GM23338 (cell line): ENCODE measurements around the gene PPP2R2D. TPM values are rescaled to one million over a fixed set of nuclear protein-coding genes. Genes with fewer than 3 reads are reported as not detected.

Experiments
- ATAC-seq: fragments of 200-7000 bp; cut with Tn5 transposase; 3 replicates; pipeline ENCODE4 v1.9.1; 2020
- DNase-seq: peaks from one replicate; pipeline ENCODE4 v3.0.0-alpha.2; 2015; ENCODE audit warnings: low spot score
- H2AFZ ChIP-seq: fragments of 200-600 bp; sonication (generic); 2 replicates; pipeline ENCODE4 v1.8.0; 2016; ENCODE audit warnings: antibody characterized with exemption, mild to moderate bottlenecking, moderate library complexity
- H3F3A ChIP-seq: fragments of 200-600 bp; sonication (generic); replicated peaks from 2 replicates; pipeline ENCODE4 v1.8.0; 2017; ENCODE audit warnings: antibody characterized with exemption, mixed run types, low read depth
- H3K27ac ChIP-seq: fragments of 200-600 bp; sonication (generic); 2 replicates; pipeline ENCODE4 v1.6.1; 2016; ENCODE audit warnings: low read depth
- H3K27me3 ChIP-seq: fragments of 200-600 bp; sonication (generic); 2 replicates; pipeline ENCODE4 v1.8.0; 2016; ENCODE audit warnings: mild to moderate bottlenecking, mixed run types, moderate library complexity; ENCODE audit not compliant: insufficient read depth
- H3K36me3 ChIP-seq: fragments of 200-600 bp; sonication (generic); 2 replicates; pipeline ENCODE4 v1.8.0; 2016; ENCODE audit warnings: mild to moderate bottlenecking; ENCODE audit not compliant: insufficient read depth
- H3K4me1 ChIP-seq: fragments of 200-600 bp; sonication (generic); 2 replicates; pipeline ENCODE4 v1.8.0; 2016; ENCODE audit warnings: mild to moderate bottlenecking, moderate library complexity; ENCODE audit not compliant: insufficient read depth
- H3K4me2 ChIP-seq: fragments of 200-600 bp; sonication (generic); 2 replicates; pipeline ENCODE4 v1.7.1; 2017; ENCODE audit warnings: mixed run types
- H3K4me3 ChIP-seq: fragments of 200-600 bp; sonication (generic); 2 replicates; pipeline ENCODE4 v1.6.1; 2016; ENCODE audit warnings: mixed run types
- H3K79me2 ChIP-seq: fragments of 200-600 bp; sonication (generic); replicated peaks from 2 replicates; pipeline ENCODE4 v1.8.0; 2017; ENCODE audit warnings: mild to moderate bottlenecking; ENCODE audit not compliant: insufficient read depth
- H3K9me2 ChIP-seq: fragments of 200-600 bp; sonication (generic); 2 replicates; pipeline ENCODE4 v1.8.0; 2017; ENCODE audit not compliant: insufficient read depth
- H4K20me1 ChIP-seq: fragments of 200-600 bp; sonication (generic); replicated peaks from 2 replicates; pipeline ENCODE4 v1.8.0; 2017; ENCODE audit warnings: mild to moderate bottlenecking; ENCODE audit not compliant: insufficient read depth
- H3K27ac Mint-ChIP-seq: 2 replicates; pipeline ENCODE4 v1.8.0; 2020; ENCODE audit warnings: inconsistent platforms, mild to moderate bottlenecking, moderate library complexity, mixed read lengths
- H3K27me3 Mint-ChIP-seq: 3 replicates; pipeline ENCODE4 v1.8.0; 2022; ENCODE audit warnings: low read depth, mild to moderate bottlenecking, moderate library complexity, mixed read lengths, inconsistent platforms; ENCODE audit not compliant: insufficient read depth, poor library complexity
- H3K36me3 Mint-ChIP-seq: 3 replicates; pipeline ENCODE4 v1.8.0; 2021; ENCODE audit warnings: low read depth, mild to moderate bottlenecking, inconsistent platforms, moderate library complexity, mixed read lengths
- H3K4me1 Mint-ChIP-seq: 3 replicates; pipeline ENCODE4 v1.8.0; 2020; ENCODE audit warnings: mild to moderate bottlenecking, inconsistent platforms, mixed read lengths
- H3K4me3 Mint-ChIP-seq: 3 replicates; pipeline ENCODE4 v1.8.0; 2021; ENCODE audit warnings: moderate library complexity, mild to moderate bottlenecking, inconsistent platforms, mixed read lengths
- H3K9me3 Mint-ChIP-seq: 3 replicates; pipeline ENCODE4 v1.8.0; 2020; ENCODE audit warnings: moderate library complexity, mild to moderate bottlenecking, inconsistent platforms, mixed read lengths
- CTCF ChIP-seq, 2 experiments: fragments of 200-600 bp in 1 of 2; sonication (generic) in 1 of 2; conservative IDR thresholded peaks; 2 replicates each; pipeline versions ENCODE4 v1.5.1 to v1.6.1; 2016 to 2017; ENCODE audit warnings: antibody characterized with exemption in 2 of 2, low read depth in 2 of 2, mild to moderate bottlenecking in 2 of 2, moderate library complexity in 1 of 2
- EZH2phosphoT487 ChIP-seq: fragments of 200-600 bp; sonication (generic); IDR thresholded peaks from one replicate; pipeline ENCODE4 v1.8.1; 2018; ENCODE audit warnings: antibody characterized with exemption; ENCODE audit not compliant: unreplicated experiment
- JUNB ChIP-seq: IDR thresholded peaks from one replicate; pipeline ENCODE4 v1.6.1; 2016; ENCODE audit warnings: antibody characterized with exemption; ENCODE audit not compliant: unreplicated experiment
- REST ChIP-seq: IDR thresholded peaks from one replicate; pipeline ENCODE4 v1.6.1; 2018; ENCODE audit warnings: antibody characterized with exemption; ENCODE audit not compliant: unreplicated experiment
- STAT1 ChIP-seq: IDR thresholded peaks from one replicate; pipeline ENCODE4 v1.6.1; 2016; ENCODE audit warnings: antibody characterized with exemption; ENCODE audit not compliant: unreplicated experiment
- ZNF114 ChIP-seq: fragments of 250-450 bp; sonication (Bioruptor Pico); IDR thresholded peaks from 2 replicates; pipeline ENCODE4 v1.5.0; 2020; ENCODE audit warnings: mild to moderate bottlenecking, moderate library complexity
- polyA plus RNA-seq: library from polyadenylated mRNA; unstranded; fragments of >200 nt; fragmentation: Nextera tagmentation; extraction: Ambion mirVana; gene quantifications from 2 replicates; pipeline ENCODE4 v1.2.1, GENCODE V29; 2016
- total RNA-seq: library from RNA; depleted of rRNA; stranded (reverse); fragments of >200 nt; shearing (Covaris generic); gene quantifications from 2 replicates; pipeline ENCODE4 v1.2.3, GENCODE V29; 2014

PPP2R2D gene
- total and polyA plus RNA-seq, 2 experiments from 2014 or later, result 28.8 to 33.7 TPM

GRCh38 chr10:131855461-131856401, 45.1 kb upstream of the PPP2R2D start:
- no peak for DNase-seq
- H3K27ac Mint-ChIP-seq, result no peak overlapping the region
- no peak overlapping the region for H3K4me3 Mint-ChIP-seq

GRCh38 chr10:131856441-131857094, 44.2 kb upstream of the PPP2R2D start:
- H3K4me1 ChIP-seq, result no peaks in the 10 kb centered on the region
- Mint-ChIP-seq H3K36me3 (no peaks in the 10 kb centered on the region), H3K4me3 (no peak overlapping the region), H3K27me3 (peaks cover 12% of the 10 kb centered on the region), H3K4me1 (no peaks in the 10 kb centered on the region), H3K27ac (peak overlapping the region; percentile 70; the same call in 1 of the 2 replicates), H3K9me3 (no peaks in the 10 kb centered on the region)
- no peaks in the 10 kb centered on the region for H3K27me3 ChIP-seq
- no peak for DNase-seq
- H3K27ac ChIP-seq, result no peak overlapping the region
- no peaks in the 10 kb centered on the region for H3K79me2 ChIP-seq
- no peak overlapping the region for H2AFZ ChIP-seq
- no peak overlapping the region for H3K4me3 ChIP-seq
- no peak for ATAC-seq
- no peaks in the 10 kb centered on the region for H4K20me1 ChIP-seq
- TF ChIP-seq REST (no peak), EZH2phosphoT487 (no peak)
- no peak overlapping the region for H3K4me2 ChIP-seq
- no peaks in the 10 kb centered on the region for H3K9me2 ChIP-seq
- H3F3A ChIP-seq, result no peaks in the 10 kb centered on the region
- H3K36me3 ChIP-seq, result no peaks in the 10 kb centered on the region

More at GRCh38 chr10:131855461-131856401, 45.1 kb upstream of the PPP2R2D start:
- H3K9me2 ChIP-seq, result no peaks in the 10 kb centered on the region
- H3K27ac ChIP-seq, result no peak overlapping the region
- no peak for TF ChIP-seq JUNB
- no peak for TF ChIP-seq CTCF (conservative IDR thresholded peaks at IDR 0.05; ENCODE audit: low read depth in 2 of 2)
- TF ChIP-seq ZNF114, result no peak
- no peak for TF ChIP-seq STAT1
- TF ChIP-seq EZH2phosphoT487, result no peak
- no peak for ATAC-seq
- H3F3A ChIP-seq, result no peaks in the 10 kb centered on the region
- H3K79me2 ChIP-seq, result no peaks in the 10 kb centered on the region
- H3K4me2 ChIP-seq, result no peak overlapping the region
- H4K20me1 ChIP-seq, result no peaks in the 10 kb centered on the region
- Mint-ChIP-seq H3K36me3 (no peaks in the 10 kb centered on the region), H3K9me3 (no peaks in the 10 kb centered on the region; the same call in 2 of the 3 replicates), H3K27me3 (peaks cover 10% of the 10 kb centered on the region), H3K4me1 (no peaks in the 10 kb centered on the region)
- H3K4me3 ChIP-seq, result no peak overlapping the region
- H3K36me3 ChIP-seq, result no peaks in the 10 kb centered on the region
- no peaks in the 10 kb centered on the region for H3K4me1 ChIP-seq
- no peaks in the 10 kb centered on the region for H3K27me3 ChIP-seq
- H2AFZ ChIP-seq, result no peak overlapping the region
